Ovary (tissue), 9 donors: ENCODE measurements around the gene ANKRD6. TPM values are rescaled to one million over a fixed set of nuclear protein-coding genes. Genes with fewer than 3 reads are reported as not detected.

ENCODE experiments used
- DNase-seq, 5 donors: peaks; one replicate each; pipeline ENCODE4 v3.0.0-alpha.2; 2019 to 2020
- H3K27ac ChIP-seq, 2 donors: fragments of 200-600 bp; one replicate each; pipeline versions ENCODE4 v1.5.1 to v1.8.0; 2019 to 2022
- H3K27me3 ChIP-seq: fragments of 200-600 bp; one replicate; pipeline ENCODE4 v1.8.0; 2022
- H3K36me3 ChIP-seq: fragments of 200-600 bp; sonication (generic); one replicate; pipeline ENCODE4 v1.5.1; 2019
- H3K4me1 ChIP-seq: one replicate; pipeline ENCODE4 v1.8.1; 2013; ENCODE audit warnings: mild to moderate bottlenecking, moderate library complexity; ENCODE audit not compliant: insufficient read depth
- H3K4me3 ChIP-seq: fragments of 200-600 bp; sonication (generic); one replicate; pipeline ENCODE4 v1.5.1; 2017
- H3K9me3 ChIP-seq, 2 donors: fragments of 200-600 bp in 1 of 2; sonication (generic) in 1 of 2; one replicate each; pipeline versions ENCODE4 v1.5.1 to v1.8.1; 2013 to 2019; ENCODE audit warnings: mild to moderate bottlenecking in 1 of 2, moderate library complexity in 1 of 2
- EP300 ChIP-seq: sonication (generic); formaldehyde crosslinking; IDR thresholded peaks from one replicate; pipeline ENCODE4 v1.6.1; 2017; ENCODE audit warnings: antibody characterized with exemption
- POLR2A ChIP-seq: fragments of 450-650 bp; IDR thresholded peaks from one replicate; pipeline ENCODE4 v1.6.1; 2017; ENCODE audit warnings: antibody characterized with exemption, mild to moderate bottlenecking, moderate library complexity
- WGBS, 3 donors: extraction: QIAGEN DNeasy Blood & Tissue Kit in 1 of 3; methylation state at CpG; one replicate each; pipeline versions ENCODE4 v1.1.5 to v1.1.7; 2013 to 2017; 5-methylcytosine and 5-hydroxymethylcytosine counted together
- intact Hi-C, 4 donors: fragments of 100-400 bp; cut with DNase I; formaldehyde crosslinking; loops; one replicate each; pipeline versions ENCODE4 v1.11.0 to v1.15.1; 2022 to 2023
- polyA plus RNA-seq, 2 donors: library from polyadenylated mRNA; stranded (reverse); fragments of 200-250 nt in 1 of 2; fragments of 350-450 nt in 1 of 2; fragmentation: Illumina TruSeq in 1 of 2; extraction: RNeasy Lipid Tissue Mini Kit (QIAGEN cat#74804) in 1 of 2; gene quantifications; one replicate each; pipeline ENCODE4 v1.2.3, GENCODE V29; 2013 to 2014
- total RNA-seq, 7 donors: library from RNA; depleted of rRNA in 2 of 7; stranded (reverse); fragments of >200 nt in 2 of 7; fragmentation: NEBNext Ultra II Directional in 3 of 7; extraction: Animal tissue kit (Norgen Biotek cat#: 25700) in 3 of 7; gene quantifications; one replicate each; pipeline versions ENCODE4 v1.1.0 to v1.2.4, GENCODE V29; 2016 to 2023
- TF ChIP-seq, protein P1 (sequence below), 3 donors: fragments of 450-650 bp in 2 of 3; fragments of 200-600 bp in 1 of 3; IDR thresholded peaks; one replicate each; pipeline versions ENCODE4 v1.5.1 to v1.8.0; 2016 to 2022; ENCODE audit warnings: antibody characterized with exemption in 3 of 3, mild to moderate bottlenecking in 1 of 3
- donor health status: DM: no; HTN: no; CAD: no; lungs with moderate emphysema.
- donor health status: DM: no; HTN: no; CAD: no.
- donor health status: Bipolar disorder and iron deficiency.
- donor health status: DM: yes; HTN: yes; CAD: no.
- donor health status: DM: no; HTN: no; CAD: no.
- donor health status: DM: yes; HTN: yes; CAD: no.

ANKRD6 gene
- total and polyA plus RNA-seq, 9 donors, result 14.7 to 50.1 (median 25.6) TPM

- no peak for DNase-seq
- no peaks in the 10 kb centered on the region for H3K4me1 ChIP-seq
- TF ChIP-seq EP300 (no peak), POLR2A (no peak)
- TF ChIP-seq, protein P1, sequence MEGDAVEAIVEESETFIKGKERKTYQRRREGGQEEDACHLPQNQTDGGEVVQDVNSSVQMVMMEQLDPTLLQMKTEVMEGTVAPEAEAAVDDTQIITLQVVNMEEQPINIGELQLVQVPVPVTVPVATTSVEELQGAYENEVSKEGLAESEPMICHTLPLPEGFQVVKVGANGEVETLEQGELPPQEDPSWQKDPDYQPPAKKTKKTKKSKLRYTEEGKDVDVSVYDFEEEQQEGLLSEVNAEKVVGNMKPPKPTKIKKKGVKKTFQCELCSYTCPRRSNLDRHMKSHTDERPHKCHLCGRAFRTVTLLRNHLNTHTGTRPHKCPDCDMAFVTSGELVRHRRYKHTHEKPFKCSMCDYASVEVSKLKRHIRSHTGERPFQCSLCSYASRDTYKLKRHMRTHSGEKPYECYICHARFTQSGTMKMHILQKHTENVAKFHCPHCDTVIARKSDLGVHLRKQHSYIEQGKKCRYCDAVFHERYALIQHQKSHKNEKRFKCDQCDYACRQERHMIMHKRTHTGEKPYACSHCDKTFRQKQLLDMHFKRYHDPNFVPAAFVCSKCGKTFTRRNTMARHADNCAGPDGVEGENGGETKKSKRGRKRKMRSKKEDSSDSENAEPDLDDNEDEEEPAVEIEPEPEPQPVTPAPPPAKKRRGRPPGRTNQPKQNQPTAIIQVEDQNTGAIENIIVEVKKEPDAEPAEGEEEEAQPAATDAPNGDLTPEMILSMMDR (IDR thresholded peaks at IDR 0.05), result no peak
- H3K27ac ChIP-seq, result no peak overlapping the region
- 92 to 96% (median 94%) methylated on average over 6 of the region's 6 CpGs for WGBS, 3 donors
- H3K4me3 ChIP-seq, result no peak overlapping the region
- no peaks in the 10 kb centered on the region for H3K27me3 ChIP-seq
- no peaks in the 10 kb centered on the region for H3K36me3 ChIP-seq
- intact Hi-C loops, result no loop called here
- H3K9me3 ChIP-seq, result no peaks in the 10 kb centered on the region
These were observed 169.2 kb downstream of the ANKRD6 start for GRCh38 chr6:89602166-89602565.

DNA sequence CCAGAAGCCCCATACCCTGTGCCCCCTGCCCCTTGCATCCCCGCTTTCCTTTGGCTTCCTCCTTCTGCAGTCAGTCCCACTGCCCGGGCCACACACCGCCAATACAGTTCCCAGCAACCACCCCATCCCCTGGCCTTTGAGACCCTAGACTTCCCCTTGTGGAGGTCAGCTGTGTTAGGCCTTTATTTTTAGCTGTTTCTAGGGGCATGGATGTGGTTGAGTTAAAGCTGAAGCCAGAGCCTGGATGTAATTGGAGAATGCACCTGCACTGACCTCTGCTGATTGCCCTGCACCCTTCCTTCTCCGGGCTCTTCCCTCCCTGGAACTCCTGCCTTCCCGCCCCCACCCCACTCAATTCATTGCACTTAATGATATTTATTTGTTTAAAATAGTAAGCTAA is 171.7 kb downstream of the ANKRD6 start:
- Histone ChIP-seq H3K27me3 (no peaks in the 10 kb centered on the region), H3K9me3 (no peaks in the 10 kb centered on the region), H3K36me3 (no peaks in the 10 kb centered on the region), H3K4me1 (no peaks in the 10 kb centered on the region), H3K4me3 (no peak overlapping the region), H3K27ac (no peak overlapping the region)
- no peak for DNase-seq
- 74 to 84% (median 82%) methylated on average over 5 of the region's 5 CpGs for WGBS, 3 donors
- intact Hi-C loops, result no loop called here
- TF ChIP-seq EP300 (no peak), POLR2A (no peak)
- TF ChIP-seq, protein P1 (IDR thresholded peaks at IDR 0.05), result no peak

- 78 to 98% (median 89%) methylated on average over 5 of the region's 5 CpGs for WGBS, 3 donors
- no peak for DNase-seq
- H3K4me3 ChIP-seq, result no peak overlapping the region
- H3K27ac ChIP-seq, result no peak overlapping the region
- no peaks in the 10 kb centered on the region for H3K36me3 ChIP-seq
- H3K27me3 ChIP-seq, result no peaks in the 10 kb centered on the region
- H3K4me1 ChIP-seq, result no peaks in the 10 kb centered on the region
- TF ChIP-seq EP300, result no peak
- TF ChIP-seq, protein P1 (IDR thresholded peaks at IDR 0.05), result no peak
- TF ChIP-seq POLR2A, result no peak
- H3K9me3 ChIP-seq, result no peaks in the 10 kb centered on the region
- intact Hi-C loops, result no loop called here
These were observed 172.9 kb downstream of the ANKRD6 start for GRCh38 chr6:89605861-89606260.

DNA sequence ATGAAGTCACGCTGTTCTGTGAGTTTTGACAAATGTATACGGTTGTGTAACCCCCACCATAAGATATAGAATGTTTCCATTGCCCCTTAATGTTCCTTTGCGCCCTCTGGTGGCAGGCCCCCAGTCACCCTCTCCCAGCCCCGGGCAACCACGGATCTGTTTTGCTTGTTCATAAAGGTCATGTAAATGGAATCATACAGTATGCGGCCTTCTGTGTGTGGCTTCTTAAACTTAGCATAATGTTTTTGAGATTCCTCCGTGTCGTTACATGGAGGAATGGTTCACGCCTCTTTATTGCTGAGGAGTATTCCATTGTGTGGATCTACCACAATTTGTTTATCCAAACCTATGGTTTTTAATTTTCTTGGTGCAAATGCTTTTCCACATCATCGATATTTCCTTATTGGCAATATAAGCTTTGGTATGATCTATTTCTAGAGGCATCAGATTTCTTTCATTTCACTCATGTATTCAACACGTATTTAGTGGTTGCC is 177.2 kb downstream of the ANKRD6 start:
- no peak for TF ChIP-seq POLR2A
- TF ChIP-seq, protein P1 (IDR thresholded peaks at IDR 0.05), result peak; percentile 28 to 49 (median 41)
- TF ChIP-seq EP300, result no peak
- DNase-seq, result peak; percentile 29 to 71 (median 68)
- Histone ChIP-seq H3K4me1 (no peaks in the 10 kb centered on the region), H3K27me3 (no peaks in the 10 kb centered on the region), H3K27ac (no peak overlapping the region), H3K4me3 (no peak overlapping the region), H3K9me3 (no peaks in the 10 kb centered on the region), H3K36me3 (no peaks in the 10 kb centered on the region)
- intact Hi-C loops, result loop anchor here (5.0 to 10.0 kb wide), 2 partner anchors 175 to 178 kb away; partner anchors contain the start of gene ANKRD6 (in 4 of the 4)
- 64 to 73% (median 70%) methylated on average over 11 of the region's 11 CpGs for WGBS, 3 donors
